ENCODE measurements around the gene CHAC1. TPM values are rescaled to one million over a fixed set of nuclear protein-coding genes. Genes with fewer than 3 reads are reported as not detected.

CHAC1 gene
- total RNA-seq, 1 experiment from 2014 or later: 49.4 TPM

DNA sequence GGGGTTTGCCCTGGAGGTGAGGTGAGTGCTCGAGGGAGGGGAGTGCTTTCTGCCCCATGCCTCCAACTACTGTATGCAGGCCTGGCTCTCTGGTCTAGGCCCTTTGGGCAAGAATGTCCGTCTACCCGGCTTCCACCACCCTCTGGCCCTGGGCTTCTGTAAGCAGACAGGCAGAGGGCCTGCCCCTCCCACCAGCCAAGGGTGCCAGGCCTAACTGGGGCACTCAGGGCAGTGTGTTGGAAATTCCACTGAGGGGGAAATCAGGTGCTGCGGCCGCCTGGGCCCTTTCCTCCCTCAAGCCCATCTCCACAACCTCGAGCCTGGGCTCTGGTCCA, 14.8 kb upstream of the CHAC1 start:
- no peak overlapping the region for H3K4me3 Mint-ChIP-seq (ENCODE audit: unreplicated experiment)
- H3K36me3 Mint-ChIP-seq (ENCODE audit: insufficient read depth, unreplicated experiment): peaks cover 5% of the 10 kb centered on the region
- TF ChIP-seq CTCF (IDR thresholded peaks at IDR 0.05; ENCODE audit: unreplicated experiment): no peak
- no TSS peak for BruUV-seq (replicated peaks)
- no peaks in the 10 kb centered on the region for H3K27me3 Mint-ChIP-seq (ENCODE audit: insufficient read depth, unreplicated experiment)
- H3K9me3 Mint-ChIP-seq (ENCODE audit: unreplicated experiment): no peaks in the 10 kb centered on the region
- DNase-seq (ENCODE audit: unreplicated experiment): no peak
- H3K27ac Mint-ChIP-seq (ENCODE audit: low read depth, unreplicated experiment): no peak overlapping the region
- POLR2A ChIA-PET: interaction anchor here (0.5 kb wide), 1 partner anchor 200 kb away, joined by 3 read pairs; no protein-coding TSS in a partner anchor
- CTCF ChIA-PET: interaction anchor here (0.6 to 1.4 kb wide), 3 partner anchors 23 to 58 kb away, joined by 3 to 4 read pairs (median 4); no protein-coding TSS in a partner anchor
- H3K4me1 Mint-ChIP-seq (ENCODE audit: insufficient read depth, unreplicated experiment): peaks cover 11% of the 10 kb centered on the region
- intact Hi-C loops (cut with micrococcal nuclease): loop anchor here (1.0 kb wide), 1 partner anchor 246 kb away; no protein-coding TSS in a partner anchor

DNA sequence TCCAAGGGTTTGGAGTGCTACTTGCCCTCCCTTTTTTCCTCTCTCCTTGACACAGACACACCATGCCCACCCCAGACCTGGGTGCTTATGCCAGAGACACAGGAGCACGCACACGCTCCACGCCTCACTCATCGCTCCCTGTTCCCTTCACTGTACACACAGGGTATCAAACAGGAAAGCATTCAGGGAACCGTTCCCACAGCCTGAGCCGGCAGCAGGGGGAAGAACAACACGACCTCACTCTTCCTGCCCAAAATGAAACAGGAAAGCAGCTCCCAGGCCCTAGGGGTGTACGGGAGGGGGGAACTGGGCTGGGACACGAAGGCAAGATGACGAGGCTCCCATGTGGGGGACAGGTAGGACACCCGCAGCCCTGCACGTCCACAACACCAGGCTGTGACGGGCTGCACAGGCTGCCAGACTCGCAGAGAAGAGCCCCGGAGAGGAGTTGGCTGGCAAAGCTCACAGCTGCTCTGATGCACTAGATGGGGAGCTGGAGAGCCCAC, 12.9 kb upstream of the CHAC1 start:
- no TSS peak for BruUV-seq (replicated peaks)
- intact Hi-C loops (cut with micrococcal nuclease): loop anchor here (5.0 kb wide), 1 partner anchor 82 kb away; no protein-coding TSS in a partner anchor
- DNase-seq (ENCODE audit: unreplicated experiment): no peak
- H3K4me3 Mint-ChIP-seq (ENCODE audit: unreplicated experiment): no peak overlapping the region
- peaks cover 5% of the 10 kb centered on the region for H3K36me3 Mint-ChIP-seq (ENCODE audit: insufficient read depth, unreplicated experiment)
- H3K27ac Mint-ChIP-seq (ENCODE audit: low read depth, unreplicated experiment): no peak overlapping the region
- no peak for TF ChIP-seq CTCF (IDR thresholded peaks at IDR 0.05; ENCODE audit: unreplicated experiment)
- H3K4me1 Mint-ChIP-seq (ENCODE audit: insufficient read depth, unreplicated experiment): peaks cover 11% of the 10 kb centered on the region
- ChIA-PET CTCF (interaction anchor here (0.9 to 3.8 kb wide), 12 partner anchors 10 to 246 kb away, joined by 3 to 59 read pairs (median 10); partner anchors contain the start of genes CHAC1 and DLL4), POLR2A (interaction anchor here (0.7 to 1.6 kb wide), 2 partner anchors 45 to 384 kb away, joined by 3 to 4 read pairs; no protein-coding TSS in a partner anchor)
- H3K9me3 Mint-ChIP-seq (ENCODE audit: unreplicated experiment): no peaks in the 10 kb centered on the region
- no peaks in the 10 kb centered on the region for H3K27me3 Mint-ChIP-seq (ENCODE audit: insufficient read depth, unreplicated experiment)

- Mint-ChIP-seq H3K27me3 (ENCODE audit: insufficient read depth, unreplicated experiment) (no peaks in the 10 kb centered on the region), H3K4me3 (ENCODE audit: unreplicated experiment) (peak overlapping the region; percentile 63), H3K36me3 (ENCODE audit: insufficient read depth, unreplicated experiment) (peaks cover 5% of the 10 kb centered on the region), H3K4me1 (ENCODE audit: insufficient read depth, unreplicated experiment) (peaks cover 11% of the 10 kb centered on the region), H3K27ac (ENCODE audit: low read depth, unreplicated experiment) (no peak overlapping the region), H3K9me3 (ENCODE audit: unreplicated experiment) (no peaks in the 10 kb centered on the region)
- ChIA-PET CTCF (interaction anchor here (0.5 to 3.8 kb wide), 41 partner anchors 11 to 928 kb away, joined by 3 to 59 read pairs (median 5); partner anchors contain the start of genes CHAC1, DLL4, NUSAP1 and OIP5), POLR2A (interaction anchor here (0.6 to 1.8 kb wide), 7 partner anchors 11 to 385 kb away, joined by 3 to 11 read pairs (median 4); partner anchors contain the start of genes CHAC1 and DLL4)
- TF ChIP-seq CTCF (IDR thresholded peaks at IDR 0.05; ENCODE audit: unreplicated experiment): no peak
- no peak for DNase-seq (ENCODE audit: unreplicated experiment)
- BruUV-seq (replicated peaks): TSS peak; percentile 48
- intact Hi-C loops (cut with micrococcal nuclease): loop anchor here (1.0 to 5.0 kb wide), 2 partner anchors 35 to 81 kb away; no protein-coding TSS in a partner anchor
Measured at GRCh38 chr15:40941068-40941527, 12.2 kb upstream of the CHAC1 start.

DNA sequence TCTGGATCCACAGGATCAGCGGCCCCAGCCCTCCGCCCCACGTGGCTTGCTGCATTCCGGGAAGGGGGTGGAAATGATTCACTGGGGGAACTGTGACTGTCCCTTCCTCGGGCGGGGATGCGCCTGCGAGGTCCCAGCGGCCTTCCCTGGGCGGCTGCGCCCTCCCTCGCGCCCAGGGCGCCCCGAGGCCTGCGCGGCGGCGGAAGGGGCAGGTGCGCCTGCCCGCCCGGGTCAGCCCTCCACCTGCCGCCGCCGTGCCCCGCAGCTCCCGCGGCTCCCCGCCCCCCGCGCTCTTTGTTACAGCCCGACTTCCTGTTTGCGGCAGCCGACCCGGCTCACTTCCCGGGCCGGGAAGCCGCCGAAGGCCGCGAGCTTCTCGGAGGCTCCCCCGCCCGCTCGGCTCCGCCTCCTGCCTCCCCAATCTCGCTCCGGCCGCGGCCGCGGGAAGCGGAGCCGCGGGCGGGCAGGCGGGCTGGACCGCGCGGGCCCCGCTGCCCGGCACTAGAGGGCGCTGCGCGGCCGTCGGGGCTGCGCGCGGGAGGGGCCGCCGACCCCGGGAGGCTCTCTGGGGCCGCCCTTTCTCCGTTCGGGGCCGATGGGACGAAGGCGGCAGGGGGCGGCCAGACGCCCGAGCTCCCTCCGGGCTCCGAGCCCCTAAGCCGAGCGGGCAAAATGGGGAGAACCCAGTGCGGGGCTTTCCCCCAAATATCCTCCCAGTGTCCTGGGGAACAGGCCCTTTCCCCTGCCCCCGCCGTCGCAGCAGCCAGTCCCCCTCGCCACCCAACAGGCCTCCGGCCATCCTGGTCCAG, 11.5 kb upstream of the CHAC1 start:
- DNase-seq (ENCODE audit: unreplicated experiment): peak; percentile 75
- POLR2A ChIA-PET: interaction anchor here (0.6 to 1.8 kb wide), 8 partner anchors 12 to 247 kb away, joined by 3 to 11 read pairs (median 4); partner anchors contain the start of genes CHAC1 and DLL4
- BruUV-seq (replicated peaks): no TSS peak
- Mint-ChIP-seq H3K27me3 (ENCODE audit: insufficient read depth, unreplicated experiment) (no peaks in the 10 kb centered on the region), H3K27ac (ENCODE audit: low read depth, unreplicated experiment) (no peak overlapping the region), H3K36me3 (ENCODE audit: insufficient read depth, unreplicated experiment) (peaks cover 5% of the 10 kb centered on the region), H3K4me1 (ENCODE audit: insufficient read depth, unreplicated experiment) (peaks cover 11% of the 10 kb centered on the region), H3K9me3 (ENCODE audit: unreplicated experiment) (no peaks in the 10 kb centered on the region), H3K4me3 (ENCODE audit: unreplicated experiment) (peak overlapping the region; percentile 63)
- CTCF ChIA-PET: interaction anchor here (0.5 to 3.8 kb wide), 50 partner anchors 11 to 928 kb away, joined by 3 to 59 read pairs (median 5); partner anchors contain the start of genes CHAC1, DLL4, NUSAP1 and OIP5
- TF ChIP-seq CTCF (IDR thresholded peaks at IDR 0.05; ENCODE audit: unreplicated experiment): peak; percentile 73
- intact Hi-C loops (cut with micrococcal nuclease): loop anchor here (1.0 to 5.0 kb wide), 2 partner anchors 35 to 81 kb away; no protein-coding TSS in a partner anchor

Measured in MCF 10A (cell line).